ENCODE data around the gene COL4A6.

Gene COL4A6

DNA sequence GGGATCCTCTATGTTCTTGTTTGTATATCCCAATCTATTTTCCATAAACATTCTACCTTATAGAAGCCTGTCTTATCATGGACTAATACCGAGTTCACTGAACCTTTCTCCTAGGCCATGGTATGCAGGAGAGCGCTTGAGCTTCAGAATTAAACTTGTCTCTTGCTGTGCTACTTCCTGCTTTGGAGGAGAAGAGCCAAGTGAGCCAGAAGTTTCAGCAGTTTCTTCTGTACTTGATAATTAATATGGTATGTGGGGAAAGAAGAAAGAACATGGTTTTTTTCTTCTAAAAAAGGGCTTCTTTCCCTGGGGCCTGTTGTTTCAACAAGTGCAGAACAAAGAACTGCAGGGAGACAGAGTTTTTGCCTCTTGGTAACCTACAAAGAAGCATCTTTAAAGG is 173.8 kb downstream of the COL4A6 start:
- no peak for DNase-seq

- DNase-seq, result no peak
Observed at GRCh38 chrX:108261549-108262203, 176.5 kb downstream of the COL4A6 start.

GRCh38 chrX:108257556-108257955 is 180.7 kb downstream of the COL4A6 start:
- DNase-seq, result no peak

DNA sequence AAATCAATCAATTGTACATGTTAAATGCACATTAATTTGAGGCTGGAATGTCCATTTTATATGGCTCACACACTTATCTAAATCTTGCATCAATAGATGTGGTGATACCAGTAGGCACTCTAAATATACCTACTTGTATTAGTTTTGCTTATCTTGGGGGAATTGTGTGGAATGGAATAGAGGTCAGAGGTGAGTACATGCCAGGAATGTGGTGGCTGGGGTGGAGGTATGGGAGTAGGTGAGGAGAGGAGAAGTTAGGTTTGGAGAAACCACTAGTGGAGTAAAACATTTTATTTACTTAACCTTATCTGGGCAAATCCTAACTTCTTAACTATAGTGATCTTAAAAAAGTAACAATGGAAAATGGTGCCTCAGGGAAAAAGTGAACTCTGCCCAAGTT is 183.6 kb downstream of the COL4A6 start:
- DNase-seq, result no peak

DNA sequence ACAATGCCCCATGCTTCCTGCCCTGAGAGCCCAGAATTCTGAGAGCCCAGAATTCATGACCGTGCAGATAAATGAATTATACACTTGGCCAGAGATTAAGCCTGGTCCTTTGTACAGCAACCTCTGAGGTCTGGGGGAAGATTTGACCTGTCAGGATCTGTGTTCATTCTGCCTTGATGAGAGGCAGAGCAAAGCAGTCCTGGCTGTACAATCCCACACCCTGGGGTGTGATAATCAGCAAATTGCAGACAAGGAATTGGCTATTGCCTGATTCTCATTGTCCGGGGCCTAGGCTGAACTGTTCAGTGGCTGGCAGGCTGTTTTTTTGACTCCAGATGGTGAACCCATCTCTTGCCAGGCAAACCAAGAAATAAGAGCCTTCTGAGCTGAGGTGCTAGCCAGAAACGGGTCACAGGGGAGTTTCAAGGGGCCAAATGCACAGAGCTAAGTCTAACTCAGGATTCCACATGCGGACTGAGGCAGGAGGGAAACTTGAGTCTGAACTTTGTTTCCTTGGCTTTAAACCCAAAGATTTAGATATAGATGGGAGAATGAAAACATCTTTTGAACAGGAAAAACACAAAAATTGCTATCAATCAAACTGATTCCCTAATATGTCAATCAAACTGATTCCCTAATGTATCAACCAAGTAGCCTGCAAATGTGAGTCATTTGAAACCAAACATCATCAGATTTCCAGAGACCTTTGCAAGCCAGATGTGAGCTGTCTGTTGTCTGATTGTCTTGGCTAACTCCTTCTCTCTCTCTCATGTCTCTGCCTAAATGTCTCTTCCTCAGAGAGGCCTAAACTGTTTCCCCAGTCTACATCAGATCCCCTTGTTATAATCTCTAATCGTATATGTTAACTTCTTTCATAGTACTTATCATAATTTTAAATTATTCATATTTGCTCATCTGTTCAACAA is 187.3 kb downstream of the COL4A6 start:
- no peak for DNase-seq

DNA sequence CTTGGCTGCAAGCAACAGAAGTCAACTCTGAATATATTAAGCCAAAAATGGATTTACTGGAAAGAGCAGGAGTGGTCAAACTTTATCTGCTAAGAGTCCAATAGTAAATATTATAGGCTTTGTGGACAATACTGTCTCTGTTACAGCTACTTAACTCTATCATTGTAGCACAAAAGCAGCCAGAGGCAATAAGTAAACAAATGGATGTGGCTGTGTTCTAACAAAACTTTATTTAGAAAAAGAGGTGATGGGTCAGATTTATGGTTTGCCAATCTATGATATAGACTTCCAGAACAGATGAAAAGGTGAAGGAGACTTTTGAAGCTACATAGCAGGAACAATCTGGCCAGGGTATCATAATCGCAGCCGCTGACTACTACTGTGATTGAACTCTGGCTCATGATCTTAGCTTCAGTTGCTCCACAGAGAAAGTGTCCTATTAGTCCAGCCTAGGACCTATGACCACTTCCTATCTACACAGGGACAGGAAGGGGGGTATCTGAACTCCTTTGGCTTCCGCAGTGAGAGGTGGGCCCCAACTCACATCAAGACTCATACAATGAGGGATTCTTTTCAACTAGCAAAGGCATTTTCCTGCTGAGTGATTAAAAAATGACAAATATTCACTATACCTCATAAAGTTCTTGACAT is 191.8 kb downstream of the COL4A6 start:
- no peak for DNase-seq

- DNase-seq, result no peak
Observed at GRCh38 chrX:108245462-108245861, 192.8 kb downstream of the COL4A6 start.

DNA sequence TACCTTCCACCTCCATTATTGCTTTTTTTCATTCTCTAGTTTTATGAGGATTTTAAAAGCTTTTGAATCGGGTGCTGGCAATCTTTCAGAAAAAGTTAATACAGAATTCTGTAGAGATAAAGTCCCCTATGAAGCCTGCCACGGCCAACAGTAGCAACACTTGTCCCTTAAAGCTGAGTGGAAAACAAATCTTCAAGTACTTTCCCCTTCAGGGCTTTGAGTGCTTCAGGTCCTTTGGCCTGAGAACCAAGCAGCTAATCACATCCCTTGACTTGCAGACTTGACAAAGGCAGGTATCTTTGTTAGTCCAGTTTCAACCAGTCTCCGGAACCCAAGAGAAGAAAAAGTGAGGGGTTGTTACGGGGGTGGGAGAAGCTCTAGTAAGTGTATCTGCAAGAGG is 202.2 kb downstream of the COL4A6 start:
- DNase-seq, result no peak

DNA sequence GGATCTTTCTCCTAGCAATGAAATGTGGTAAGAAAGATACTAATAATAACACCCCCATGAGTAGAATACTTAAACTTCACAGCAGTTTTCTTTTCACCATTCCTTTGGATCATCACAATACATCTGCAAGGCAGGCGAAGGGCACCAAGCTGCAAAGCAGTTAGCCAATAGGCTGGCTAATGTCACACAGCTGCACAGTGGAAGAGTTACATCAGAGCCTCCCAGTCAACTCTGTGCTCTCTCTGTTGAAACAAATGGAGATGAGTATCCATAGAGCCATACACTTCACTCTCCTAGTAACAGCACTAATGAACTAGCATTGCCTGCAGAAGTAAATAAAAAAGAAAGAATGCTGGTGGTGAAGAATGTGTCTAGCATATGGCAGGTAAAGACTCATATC is 207.6 kb downstream of the COL4A6 start:
- DNase-seq, result no peak

- no peak for DNase-seq
Observed at GRCh38 chrX:108224727-108225621, 213.2 kb downstream of the COL4A6 start.

- DNase-seq, result no peak
Observed at GRCh38 chrX:108224218-108224617, 214.0 kb downstream of the COL4A6 start.

DNA sequence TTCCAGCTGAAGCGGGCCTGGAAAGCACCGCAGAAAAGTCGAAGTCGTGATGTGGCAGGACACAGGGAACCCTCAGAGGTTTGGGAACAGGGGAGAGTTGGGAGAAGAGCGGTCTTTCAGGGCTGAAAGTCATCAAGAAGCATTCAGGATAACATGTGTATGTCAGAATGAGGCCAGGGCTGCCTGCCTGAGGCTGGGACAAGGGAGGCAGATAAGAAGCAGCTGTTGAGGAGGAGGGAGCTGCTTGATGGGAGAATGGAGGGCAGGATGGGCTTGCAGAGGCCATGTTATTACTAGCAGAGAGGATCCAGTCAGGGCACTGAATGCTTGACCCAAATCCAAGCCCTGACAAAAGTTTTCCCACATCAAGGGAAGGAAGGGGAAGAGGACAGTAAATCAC is 214.6 kb downstream of the COL4A6 start:
- no peak for DNase-seq

DNA sequence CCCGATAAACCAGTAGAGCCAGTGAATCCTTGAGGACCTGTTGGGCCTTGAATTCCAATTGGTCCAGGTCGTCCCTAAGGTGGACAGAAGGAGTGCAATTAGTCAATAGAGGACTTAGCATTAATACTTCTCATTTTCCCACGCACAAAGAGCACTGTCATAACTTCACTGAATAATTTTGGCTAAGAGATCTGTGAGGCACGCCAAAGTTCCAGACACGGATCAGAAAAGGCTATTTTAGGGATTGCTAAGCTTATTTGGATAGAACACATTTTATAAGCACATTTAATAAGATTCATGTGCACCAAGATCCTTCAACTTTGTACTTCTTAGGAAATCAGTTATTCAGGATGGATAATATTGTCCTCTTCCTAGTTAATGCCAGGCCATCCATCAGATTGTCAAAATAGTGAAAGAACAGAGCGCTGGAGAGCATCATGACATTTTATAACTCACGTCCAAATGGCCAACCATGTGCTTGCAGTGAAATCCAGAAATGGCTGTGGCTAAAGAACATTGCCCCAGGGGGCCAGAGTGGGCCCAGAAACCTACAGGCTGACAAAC is 216.8 kb downstream of the COL4A6 start:
- DNase-seq, result no peak

GRCh38 chrX:108219949-108220601 is 218.1 kb downstream of the COL4A6 start:
- no peak for DNase-seq

DNA sequence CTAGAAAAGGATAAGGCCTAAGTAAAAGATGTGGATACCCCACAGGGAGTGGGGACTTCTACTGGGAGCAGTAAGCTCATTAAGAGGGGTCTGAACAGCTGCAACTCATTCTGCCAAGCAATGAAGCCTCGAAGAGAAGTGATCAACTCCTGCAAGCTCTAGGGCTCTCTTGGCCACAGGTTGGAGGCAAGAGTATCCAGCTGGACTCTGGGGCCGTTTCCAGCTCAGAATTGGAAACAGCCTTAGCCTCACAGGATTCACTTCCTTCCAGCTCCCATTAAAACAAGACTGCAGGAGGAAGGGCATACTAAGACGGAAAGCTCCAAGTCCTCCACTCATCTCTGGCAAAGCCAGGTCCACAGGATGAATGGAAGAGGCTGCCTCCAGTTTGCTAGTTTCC is 220.3 kb downstream of the COL4A6 start:
- no peak for DNase-seq

- DNase-seq, result no peak
Observed at GRCh38 chrX:108216919-108217571, 221.2 kb downstream of the COL4A6 start.

DNA sequence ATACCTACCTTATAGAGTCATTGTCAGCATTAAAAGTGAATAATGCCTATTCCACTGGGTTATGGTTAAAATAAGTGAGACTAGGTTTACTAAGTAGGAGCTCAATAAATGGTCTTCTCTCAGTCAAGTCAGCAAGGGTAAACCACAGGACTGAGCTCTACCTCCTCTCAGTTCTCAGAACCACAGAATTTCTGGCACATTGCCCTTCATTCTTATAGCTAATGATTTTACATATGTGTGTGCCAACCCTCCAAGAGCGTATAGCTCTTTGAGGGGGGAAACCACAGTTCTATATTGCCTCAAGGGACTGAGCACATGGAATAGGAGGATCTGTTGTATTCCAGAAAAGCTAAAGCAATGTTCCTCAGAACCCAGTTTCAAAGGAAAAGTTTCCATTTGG is 221.8 kb downstream of the COL4A6 start:
- DNase-seq, result no peak

DNA sequence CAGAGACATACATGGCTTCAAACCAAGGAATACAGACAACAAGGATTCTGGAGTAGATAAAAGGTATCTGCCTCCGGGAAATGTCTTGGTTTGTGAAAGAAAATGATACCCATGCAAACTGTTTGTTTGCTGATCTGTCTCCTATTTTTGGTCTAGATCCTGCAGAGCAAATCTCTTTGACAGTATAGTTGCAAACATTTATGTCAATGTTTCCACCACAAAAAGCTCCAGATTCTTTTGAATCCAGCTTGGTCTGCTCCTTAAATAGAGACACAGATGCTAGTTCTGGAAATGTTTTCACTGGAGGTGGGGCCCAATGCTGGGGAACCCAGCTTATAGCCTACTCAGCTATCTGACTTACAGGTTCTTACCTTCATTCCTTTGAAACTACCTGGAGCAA is 226.9 kb downstream of the COL4A6 start:
- no peak for DNase-seq

- no peak for DNase-seq
Observed at GRCh38 chrX:108209006-108209554, 229.1 kb downstream of the COL4A6 start.

- DNase-seq, result no peak
Observed at GRCh38 chrX:108203540-108203939, 234.7 kb downstream of the COL4A6 start.

- no peak for DNase-seq
Observed at GRCh38 chrX:108199691-108200090, 238.5 kb downstream of the COL4A6 start.
